Tibial nerve (tissue), 4 donors: ENCODE measurements around the gene CAMK2N2. TPM values are rescaled to one million over a fixed set of nuclear protein-coding genes. Genes with fewer than 3 reads are reported as not detected.

Source experiments
- DNase-seq, 2 donors: peaks; one replicate each; pipeline ENCODE4 v3.0.0-alpha.2; 2019; ENCODE audit warnings: low spot score in 2 of 2
- H3K27ac ChIP-seq, 4 donors: fragments of 200-600 bp; sonication (generic) in 3 of 4; one replicate each; pipeline ENCODE4 v1.5.1; 2017 to 2019; ENCODE audit warnings: mild to moderate bottlenecking in 1 of 4
- H3K27me3 ChIP-seq, 2 donors: fragments of 200-600 bp; sonication (generic) in 1 of 2; one replicate each; pipeline versions ENCODE4 v1.5.1 to v1.6.0; 2017 to 2019
- H3K36me3 ChIP-seq, 3 donors: fragments of 200-600 bp; sonication (generic); one replicate each; pipeline ENCODE4 v1.5.1; 2018 to 2019
- H3K4me1 ChIP-seq, 4 donors: fragments of 200-600 bp; sonication (generic) in 3 of 4; one replicate each; pipeline ENCODE4 v1.5.1; 2017 to 2019
- H3K4me3 ChIP-seq, 4 donors: fragments of 200-600 bp; sonication (generic) in 3 of 4; one replicate each; pipeline ENCODE4 v1.5.1; 2017 to 2019; ENCODE audit warnings: mild to moderate bottlenecking in 1 of 4, moderate library complexity in 1 of 4
- H3K9me3 ChIP-seq, 4 donors: fragments of 200-600 bp; sonication (generic) in 3 of 4; one replicate each; pipeline ENCODE4 v1.5.1; 2017 to 2019
- CTCF ChIP-seq, 5 experiments: fragments of 200-600 bp in 3 of 5; fragments of 450-650 bp in 2 of 5; sonication (generic) in 3 of 5; IDR thresholded peaks; one replicate each; pipeline ENCODE4 v1.5.1; 2016 to 2019; ENCODE audit warnings: antibody characterized with exemption in 5 of 5, mild to moderate bottlenecking in 3 of 5, moderate library complexity in 2 of 5
- EP300 ChIP-seq, 2 donors: sonication (generic); formaldehyde crosslinking; IDR thresholded peaks; one replicate each; pipeline ENCODE4 v1.6.1; 2017; ENCODE audit warnings: antibody characterized with exemption in 2 of 2, mild to moderate bottlenecking in 1 of 2
- POLR2A ChIP-seq, 2 donors: fragments of 450-650 bp; IDR thresholded peaks; one replicate each; pipeline ENCODE4 v1.6.1; 2017; ENCODE audit warnings: antibody characterized with exemption in 2 of 2, mild to moderate bottlenecking in 2 of 2, moderate library complexity in 2 of 2
- WGBS, 2 donors: methylation state at CpG; one replicate each; pipeline ENCODE4 v1.1.5; 2018; 5-methylcytosine and 5-hydroxymethylcytosine counted together
- total RNA-seq, 4 donors: library from RNA; depleted of rRNA; stranded (reverse); fragments of >200 nt; gene quantifications; one replicate each; pipeline ENCODE4 v1.1.0, GENCODE V29; 2016

CAMK2N2 gene
- total RNA-seq, 4 donors from 2014 or later, result not detected

- peaks cover 0 to 29% (median 22%) of the 10 kb centered on the region in 4 donors for H3K4me1 ChIP-seq
- 88 to 89% methylated on average over 23 of the region's 23 CpGs for WGBS, 2 donors
- no peaks in the 10 kb centered on the region for H3K9me3 ChIP-seq
- H3K36me3 ChIP-seq, result peaks cover 0 to 14% (median 0%) of the 10 kb centered on the region in 3 donors
- H3K27me3 ChIP-seq, result peaks cover 0 to 35% of the 10 kb centered on the region in 2 donors
- H3K4me3 ChIP-seq, result no peak overlapping the region
- no peak overlapping the region for H3K27ac ChIP-seq
- TF ChIP-seq POLR2A (IDR thresholded peaks at IDR 0.05) (no peak), EP300 (IDR thresholded peaks at IDR 0.05) (no peak), CTCF (IDR thresholded peaks at IDR 0.05) (no peak)
- no peak for DNase-seq
These were observed 4.1 kb downstream of the CAMK2N2 start for GRCh38 chr3:184257083-184257915.

GRCh38 chr3:184255291-184256039 lies 5.9 kb downstream of the CAMK2N2 start:
- H3K4me1 ChIP-seq, result peaks cover 0 to 15% (median 6%) of the 10 kb centered on the region in 4 donors
- H3K27ac ChIP-seq, result no peak overlapping the region
- WGBS, 2 donors, result 93 to 100% methylated on average over 3 of the region's 3 CpGs
- no peak for DNase-seq
- peaks cover 0 to 14% (median 0%) of the 10 kb centered on the region in 3 donors for H3K36me3 ChIP-seq
- H3K27me3 ChIP-seq, result peaks cover 0 to 19% of the 10 kb centered on the region in 2 donors
- no peaks in the 10 kb centered on the region for H3K9me3 ChIP-seq
- H3K4me3 ChIP-seq, result no peak overlapping the region
- no peak for TF ChIP-seq EP300 (IDR thresholded peaks at IDR 0.05)
- TF ChIP-seq POLR2A (IDR thresholded peaks at IDR 0.05), result no peak
- no peak for TF ChIP-seq CTCF (IDR thresholded peaks at IDR 0.05)

GRCh38 chr3:184250167-184250828 lies 11.1 kb downstream of the CAMK2N2 start:
- peak; percentile 64 to 92 (median 89) for TF ChIP-seq CTCF (IDR thresholded peaks at IDR 0.05)
- no peak for TF ChIP-seq POLR2A (IDR thresholded peaks at IDR 0.05)
- H3K4me1 ChIP-seq, result peaks cover 0 to 26% (median 6%) of the 10 kb centered on the region in 4 donors

GRCh38 chr3:184249412-184250166 lies 11.8 kb downstream of the CAMK2N2 start, which contains the start of gene EEF1AKMT4:
TSS of gene EEF1AKMT4 (plus strand) at chr3:184249672. CDS start at chr3:184249695, 23 bp downstream.
- Histone ChIP-seq H3K27me3 (no peaks in the 10 kb centered on the region), H3K36me3 (peaks cover 0 to 16% (median 0%) of the 10 kb centered on the region in 3 donors), H3K4me3 (peak within 1 kb of the TSS; percentile 64 to 76 (median 74)), H3K4me1 (peaks cover 0 to 26% (median 6%) of the 10 kb centered on the region in 4 donors), H3K9me3 (no peaks in the 10 kb centered on the region), H3K27ac (peak within 1 kb of the TSS; percentile 44 to 86 (median 82))
- peak; percentile 89 to 92 for DNase-seq
- WGBS, 2 donors, result 1% methylated on average over 27 to 39 of the region's 54 CpGs
- TF ChIP-seq EP300 (IDR thresholded peaks at IDR 0.05) (peak; percentile 21 to 71), CTCF (IDR thresholded peaks at IDR 0.05) (peak in 4 of 5 experiments; percentile 25 to 60 (median 46)), POLR2A (IDR thresholded peaks at IDR 0.05) (no peak)

More at GRCh38 chr3:184250167-184250828, 11.1 kb downstream of the CAMK2N2 start:
- Histone ChIP-seq H3K27me3 (no peaks in the 10 kb centered on the region), H3K36me3 (peaks cover 0 to 8% (median 0%) of the 10 kb centered on the region in 3 donors), H3K27ac (peak overlapping the region in 3 of 4 donors; percentile 30 to 86 (median 84)), H3K9me3 (no peaks in the 10 kb centered on the region), H3K4me3 (peak overlapping the region; percentile 64 to 76 (median 74))
- peak; percentile 83 to 93 for DNase-seq
- WGBS, 2 donors, result 12 to 18% methylated on average over 15 to 20 of the region's 20 CpGs
